Common myeloid progenitor, CD34-positive (primary cell): Measurements from ENCODE around the gene SBF2.

ENCODE experiments used
- CTCF ChIA-PET: fragments of 350-600 bp; sonication (Branson Sonifier 250); formaldehyde crosslinking; loops from one replicate; lab custom pipeline; 2021; ENCODE audit warnings: antibody characterized with exemption; lab: Charles Lee
- POLR2A ChIA-PET: fragments of 350-600 bp; sonication (Branson Sonifier 250); formaldehyde crosslinking; loops from one replicate; lab custom pipeline; 2021; ENCODE audit warnings: antibody characterized with exemption; lab: Charles Lee
- DNase-seq, 3 donors: peaks; one replicate each; pipeline versions ENCODE4 v3.0.0 to v3.0.0-alpha.2; 2013
- H3K27ac ChIP-seq, 2 experiments: 1 replicate in 1 of 2; 2 replicates in 1 of 2; pipeline ENCODE4 v1.7.0; 2013; ENCODE audit warnings: inconsistent platforms in 2 of 2, low read length in 2 of 2, mild to moderate bottlenecking in 2 of 2, low read depth in 1 of 2, moderate library complexity in 1 of 2; ENCODE audit not compliant: severe bottlenecking in 2 of 2, insufficient read depth in 1 of 2, poor library complexity in 1 of 2
- H3K27me3 ChIP-seq, 5 experiments: replicated peaks in 2 of 5; 1 replicate in 3 of 5; 2 replicates in 2 of 5; pipeline versions ENCODE4 v1.6.1 to v1.7.0; 2013; ENCODE audit warnings: low read length in 4 of 5, mild to moderate bottlenecking in 2 of 5, moderate library complexity in 2 of 5, inconsistent platforms in 1 of 5; ENCODE audit not compliant: insufficient read depth in 5 of 5, control insufficient read depth in 4 of 5
- H3K36me3 ChIP-seq, 4 experiments: 1 replicate in 2 of 4; 2 replicates in 2 of 4; pipeline versions ENCODE4 v1.6.1 to v1.7.0; 2013; ENCODE audit warnings: low read length in 3 of 4, control low read depth in 1 of 4, mild to moderate bottlenecking in 1 of 4; ENCODE audit not compliant: control insufficient read depth in 4 of 4, insufficient read depth in 4 of 4
- H3K4me1 ChIP-seq, 4 experiments: 1 replicate in 3 of 4; 2 replicates in 1 of 4; pipeline versions ENCODE4 v1.6.1 to v1.7.1; 2013; ENCODE audit warnings: low read length in 3 of 4, mild to moderate bottlenecking in 3 of 4, control low read depth in 1 of 4, inconsistent platforms in 1 of 4, moderate library complexity in 1 of 4; ENCODE audit not compliant: control insufficient read depth in 4 of 4, insufficient read depth in 4 of 4; ENCODE audit errors: control extremely low read depth in 1 of 4
- H3K4me3 ChIP-seq, 7 experiments: 1 replicate in 4 of 7; 2 replicates in 3 of 7; pipeline versions ENCODE4 v1.5.1 to v1.7.0; 2013; ENCODE audit warnings: mild to moderate bottlenecking in 7 of 7, low read length in 6 of 7, moderate library complexity in 6 of 7, inconsistent platforms in 2 of 7, low read depth in 2 of 7, control low read depth in 1 of 7; ENCODE audit not compliant: insufficient read depth in 4 of 7, control insufficient read depth in 1 of 7; ENCODE audit errors: extremely low read depth in 1 of 7
- H3K9me3 ChIP-seq, 5 experiments: 1 replicate in 4 of 5; 2 replicates in 1 of 5; pipeline versions ENCODE4 v1.6.1 to v1.7.1; 2013; ENCODE audit warnings: low read length in 4 of 5, mild to moderate bottlenecking in 2 of 5, inconsistent platforms in 1 of 5, low read depth in 1 of 5, moderate library complexity in 1 of 5; ENCODE audit not compliant: control insufficient read depth in 4 of 5, insufficient read depth in 2 of 5; ENCODE audit errors: control extremely low read depth in 1 of 5
- WGBS: methylation state at CpG from one replicate; pipeline ENCODE4 v1.1.5; 2013; ENCODE audit not compliant: insufficient coverage; 5-methylcytosine and 5-hydroxymethylcytosine counted together

The SBF2 gene

DNA sequence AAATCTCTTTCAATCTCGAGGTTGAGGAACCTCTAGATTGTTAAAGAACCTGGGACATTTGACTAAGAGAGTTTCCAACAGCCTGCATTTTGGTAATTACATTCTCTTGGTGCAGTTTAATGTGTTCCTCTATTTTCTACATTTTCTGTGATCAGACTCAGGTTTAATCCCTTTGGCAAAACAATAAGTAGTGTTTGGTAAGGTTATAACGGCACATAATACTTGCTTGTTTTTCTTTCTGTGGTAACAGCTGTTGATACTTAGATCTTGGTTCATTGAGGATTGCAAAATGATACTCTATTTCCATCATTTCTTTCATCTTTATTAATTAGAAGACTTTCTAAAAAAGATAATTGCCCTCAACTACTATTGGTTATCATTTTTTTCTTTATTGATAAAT, 271.3 kb downstream of the SBF2 start:
- ChIA-PET POLR2A (no interaction called here), CTCF (no interaction called here)
- H3K9me3 ChIP-seq: no peaks in the 10 kb centered on the region
- no peak overlapping the region for H3K4me3 ChIP-seq
- H3K27ac ChIP-seq: no peak overlapping the region
- peaks cover 0 to 7% (median 1%) of the 10 kb centered on the region in 4 experiments for H3K36me3 ChIP-seq
- no peak for DNase-seq
- peaks cover 9 to 29% (median 16%) of the 10 kb centered on the region in 4 experiments for H3K4me1 ChIP-seq
- H3K27me3 ChIP-seq: no peaks in the 10 kb centered on the region
- no CpG with 5 or more reads among the region's 2 CpGs for WGBS

DNA sequence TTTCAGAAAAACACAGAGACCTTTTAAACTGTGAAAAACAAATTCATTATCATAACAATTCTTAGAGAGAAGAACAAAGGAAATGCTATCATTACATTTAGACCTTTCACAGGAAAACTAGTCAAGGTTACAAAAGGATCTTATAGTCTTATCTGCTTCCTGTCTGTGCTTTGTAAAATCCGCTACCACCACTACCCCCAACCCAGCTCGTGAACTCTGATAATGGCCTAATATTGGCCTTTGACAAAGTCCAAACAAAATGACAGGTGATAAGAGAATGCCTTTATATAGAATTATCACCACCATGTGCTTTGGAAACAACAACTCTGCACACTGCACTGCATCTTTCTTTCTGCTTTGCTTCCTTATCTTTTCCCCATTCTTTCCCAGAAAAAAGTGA, 272.5 kb downstream of the SBF2 start:
- ChIA-PET POLR2A (interaction anchor here (0.6 kb wide), 1 partner anchor 100 kb away, joined by 7 read pairs; no protein-coding TSS in a partner anchor), CTCF (interaction anchor here (0.8 kb wide), 1 partner anchor 282 kb away, joined by 3 read pairs; no protein-coding TSS in a partner anchor)
- Histone ChIP-seq H3K27ac (no peak overlapping the region), H3K4me1 (peaks cover 9 to 30% (median 17%) of the 10 kb centered on the region in 4 experiments), H3K9me3 (no peaks in the 10 kb centered on the region), H3K36me3 (peaks cover 0 to 2% (median 1%) of the 10 kb centered on the region in 4 experiments), H3K4me3 (peak overlapping the region in 1 of 7 experiments; percentile 28), H3K27me3 (no peaks in the 10 kb centered on the region)
- no CpG with 5 or more reads among the region's 2 CpGs for WGBS
- peak in 2 of 3 donors; percentile 14 to 49 for DNase-seq

DNA sequence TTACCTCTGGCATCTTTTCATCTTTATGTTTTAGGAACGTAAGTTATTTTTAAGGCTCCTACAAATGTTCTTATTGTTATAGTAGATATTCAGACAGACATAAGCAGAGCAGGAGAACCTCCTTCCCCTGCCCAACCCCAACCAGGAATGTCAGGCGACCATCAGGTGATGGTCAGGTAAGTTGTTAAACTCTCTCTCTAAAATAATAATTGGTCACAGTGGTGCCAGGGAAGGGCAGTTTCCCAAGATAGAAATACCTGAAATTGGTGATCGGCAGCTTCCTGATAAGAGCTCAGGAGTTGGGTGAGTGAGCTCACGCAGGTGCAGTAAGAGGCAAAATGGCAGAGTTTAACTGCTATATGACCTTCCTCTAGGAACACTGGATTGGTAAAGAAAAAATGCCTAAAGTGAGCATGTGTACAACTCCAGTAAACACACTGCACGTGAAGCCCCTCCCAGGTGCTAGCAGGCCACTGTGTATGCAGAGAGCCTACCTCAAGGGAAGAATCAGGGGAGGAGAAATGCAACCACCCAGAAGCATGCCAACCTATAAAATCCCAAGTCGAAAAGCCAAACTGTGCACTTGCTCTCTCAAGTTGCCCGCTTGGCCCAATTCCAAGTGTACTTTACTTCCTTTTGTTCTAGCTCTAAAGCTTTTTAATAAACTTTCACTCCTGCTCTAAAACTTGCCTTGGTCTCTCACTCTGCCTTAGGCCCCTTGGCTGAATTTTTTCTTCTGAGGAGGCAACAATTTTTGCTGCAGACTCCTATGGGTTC, 273.9 kb downstream of the SBF2 start:
- Histone ChIP-seq H3K27me3 (no peaks in the 10 kb centered on the region), H3K27ac (no peak overlapping the region), H3K4me1 (peaks cover 9 to 30% (median 17%) of the 10 kb centered on the region in 4 experiments), H3K36me3 (peaks cover 0 to 2% (median 1%) of the 10 kb centered on the region in 4 experiments), H3K9me3 (no peaks in the 10 kb centered on the region), H3K4me3 (peak overlapping the region in 2 of 7 experiments; percentile 7 to 39)
- peak; percentile 57 to 85 (median 83) for DNase-seq
- WGBS: 47% methylated on average over 5 of the region's 7 CpGs
- ChIA-PET CTCF (interaction anchor here (1.0 to 2.5 kb wide), 3 partner anchors 12 to 19 kb away, joined by 3 to 6 read pairs (median 3); no protein-coding TSS in a partner anchor), POLR2A (no interaction called here)

DNA sequence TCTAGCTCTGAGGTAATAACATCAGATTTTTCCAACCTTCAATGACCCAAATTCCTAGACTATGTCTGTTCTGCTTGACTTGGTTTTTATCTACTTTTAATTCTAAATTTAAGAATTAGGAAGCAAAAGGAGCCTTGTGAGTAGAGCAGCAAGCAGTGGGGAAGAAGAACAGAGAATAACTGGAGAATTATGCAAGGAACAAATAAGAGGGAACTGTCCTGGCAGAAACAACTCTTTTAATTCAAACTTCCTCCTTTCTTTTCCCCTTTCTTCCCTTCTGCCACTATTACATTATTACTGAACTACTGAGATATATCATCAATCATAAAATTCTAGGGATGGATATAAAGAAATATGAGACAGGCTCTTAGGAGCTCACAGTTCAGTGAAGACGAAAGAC, 276.1 kb downstream of the SBF2 start:
- WGBS: no CpG with 5 or more reads among the region's 1 CpG
- ChIA-PET CTCF (interaction anchor here (0.6 to 0.7 kb wide), 2 partner anchors 39 to 297 kb away, joined by 3 to 5 read pairs; no protein-coding TSS in a partner anchor), POLR2A (no interaction called here)
- H3K4me3 ChIP-seq: no peak overlapping the region
- DNase-seq: no peak
- H3K9me3 ChIP-seq: peaks cover 0 to 4% (median 0%) of the 10 kb centered on the region in 5 experiments
- no peak overlapping the region for H3K27ac ChIP-seq
- peaks cover 9 to 30% (median 17%) of the 10 kb centered on the region in 4 experiments for H3K4me1 ChIP-seq
- peaks cover 0 to 2% (median 0%) of the 10 kb centered on the region in 4 experiments for H3K36me3 ChIP-seq
- no peaks in the 10 kb centered on the region for H3K27me3 ChIP-seq

DNA sequence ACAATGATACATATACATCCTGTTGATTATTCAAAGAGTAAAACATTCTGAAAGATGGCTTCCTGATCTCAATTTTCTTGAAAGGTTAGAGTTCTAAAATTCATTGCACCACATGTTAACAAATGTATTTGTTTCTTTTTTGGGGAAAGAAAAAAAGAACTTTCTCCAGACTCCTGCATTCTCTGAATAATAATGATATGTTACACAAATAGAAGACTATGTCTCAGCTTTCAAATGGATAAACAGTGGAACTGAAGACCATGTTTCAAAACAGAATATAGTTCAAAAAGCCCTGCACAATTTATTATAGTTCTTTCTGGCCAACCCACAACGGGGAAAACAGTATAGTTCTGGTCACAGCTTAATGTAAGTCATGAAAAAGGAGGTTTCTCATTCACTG, 277.0 kb downstream of the SBF2 start:
- 75% methylated on average over 1 of the region's 1 CpG for WGBS
- no peak for DNase-seq
- H3K4me1 ChIP-seq: peaks cover 9 to 29% (median 16%) of the 10 kb centered on the region in 4 experiments
- CTCF ChIA-PET: no interaction called here
- peaks cover 0 to 2% (median 0%) of the 10 kb centered on the region in 4 experiments for H3K36me3 ChIP-seq
- no peak overlapping the region for H3K4me3 ChIP-seq
- H3K9me3 ChIP-seq: peaks cover 0 to 7% (median 2%) of the 10 kb centered on the region in 5 experiments
- no peak overlapping the region for H3K27ac ChIP-seq
- H3K27me3 ChIP-seq: no peaks in the 10 kb centered on the region
- POLR2A ChIA-PET: no interaction called here

DNA sequence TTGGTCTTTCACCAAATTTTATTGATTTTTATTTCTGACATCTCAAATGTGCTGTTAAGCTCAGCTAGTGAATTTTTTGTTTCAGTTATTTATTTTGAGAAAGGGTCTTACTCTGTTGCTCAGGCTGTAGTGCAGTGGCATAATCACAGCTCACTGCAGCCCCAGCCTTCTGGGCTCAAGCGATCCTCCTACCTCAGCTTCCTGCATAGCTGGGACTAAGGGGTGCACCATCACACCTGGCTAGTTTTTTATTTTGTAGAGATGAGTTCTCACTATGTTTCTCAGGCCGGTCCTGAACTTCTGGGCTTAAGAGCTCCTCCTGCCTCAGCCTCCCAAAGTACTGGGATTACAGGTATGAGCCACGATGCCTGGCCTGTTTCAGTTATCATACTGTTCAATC, 282.0 kb downstream of the SBF2 start:
- 100% methylated on average over 3 of the region's 3 CpGs for WGBS
- Histone ChIP-seq H3K36me3 (peaks cover 0 to 6% (median 0%) of the 10 kb centered on the region in 4 experiments), H3K27me3 (no peaks in the 10 kb centered on the region), H3K4me1 (no peaks in the 10 kb centered on the region), H3K4me3 (no peak overlapping the region), H3K27ac (no peak overlapping the region), H3K9me3 (peaks cover 2 to 36% (median 13%) of the 10 kb centered on the region in 5 experiments)
- DNase-seq: no peak
- POLR2A ChIA-PET: no interaction called here
- CTCF ChIA-PET: no interaction called here
